Measurements from ENCODE around the gene IZUMO2. TPM values are rescaled to one million over a fixed set of nuclear protein-coding genes. Genes with fewer than 3 reads are reported as not detected.

The IZUMO2 gene
- total and polyA plus RNA-seq, 10 of the 15 experiments (the other 5 are each of a cell fraction or from before 2014, with no cell fraction given), result not detected

DNA sequence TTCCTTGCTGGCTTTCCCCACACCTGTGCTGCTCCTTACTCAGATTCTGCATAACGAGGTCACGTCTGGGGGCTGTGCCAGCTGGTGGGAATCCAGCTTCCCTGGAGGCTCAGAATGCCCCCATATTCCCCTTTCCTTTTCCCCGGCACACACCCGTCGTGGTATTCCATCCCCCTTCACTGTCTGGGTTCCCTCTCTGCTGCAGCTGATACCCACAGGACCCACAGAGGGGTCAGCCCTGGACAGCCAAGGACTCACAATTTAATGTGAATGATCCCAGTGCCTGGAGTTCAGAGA is 36.1 kb upstream of the IZUMO2 start:
- Histone ChIP-seq H4K20me1 (ENCODE audit: control insufficient read depth, insufficient read depth) (no peaks in the 10 kb centered on the region), H3K9me3 (replicated peaks; ENCODE audit: control insufficient read depth, insufficient read depth, low read length) (no peaks in the 10 kb centered on the region), H3K4me1 (ENCODE audit: control insufficient read depth, insufficient read depth, low read length) (no peaks in the 10 kb centered on the region), H2AFZ (ENCODE audit: control insufficient read depth, low read depth, low read length) (no peak overlapping the region), H3K79me2 (ENCODE audit: control insufficient read depth, insufficient read depth, low read length) (no peaks in the 10 kb centered on the region), H3K9ac (ENCODE audit: control insufficient read depth, insufficient read depth, low read length) (no peak overlapping the region), H3K4me2 (ENCODE audit: control insufficient read depth, insufficient read depth) (no peak overlapping the region), H3K4me3 (no peak overlapping the region), H3K36me3 (ENCODE audit: control insufficient read depth in 2 of 2, insufficient read depth in 2 of 2, low read length in 1 of 2) (no peaks in the 10 kb centered on the region), H3K27ac (ENCODE audit: control insufficient read depth, insufficient read depth) (no peak overlapping the region), H3K27me3 (replicated peaks in 1 of 2; ENCODE audit: control insufficient read depth in 2 of 2, insufficient read depth in 2 of 2, low read length in 1 of 2) (no peaks in the 10 kb centered on the region; a peak in 1 of 4 replicates)
- no peak for ATAC-seq
- RAD21 ChIA-PET (ENCODE audit: unreplicated experiment), result no interaction called here
- SMC1A ChIA-PET (ENCODE audit: uncharacterized antibody, unreplicated experiment), result interaction anchor here (0.6 to 1.2 kb wide), 3 partner anchors 9 to 52 kb away, joined by 3 to 4 read pairs (median 3); no protein-coding TSS in a partner anchor
- intact Hi-C loops (cut with micrococcal nuclease; ENCODE audit: unreplicated experiment) (no loop called here), in situ Hi-C loops (cut with MboI) (no loop called here)
- FAIRE-seq, result no peak
- 9% methylated on average over 5 of the region's 5 CpGs for WGBS (ENCODE audit: insufficient coverage, insufficient replicate concordance, low lambda C conversion rate, missing lambda C conversion rate)
- DNase-seq (ENCODE audit: low read depth, low spot score), result no peak
- POLR2A ChIA-PET, result interaction anchor here (0.6 kb wide), 1 partner anchor 48 kb away, joined by 3 read pairs; no protein-coding TSS in a partner anchor
- CTCF ChIA-PET, result interaction anchor here (0.9 to 1.9 kb wide), 7 partner anchors 9 to 1002 kb away, joined by 3 to 8 read pairs (median 3); no protein-coding TSS in a partner anchor
- no peak for TF ChIP-seq SUZ12 (IDR thresholded peaks at IDR 0.05; ENCODE audit: unreplicated experiment)
- TF ChIP-seq ESRRA (IDR thresholded peaks at IDR 0.05; ENCODE audit: low read length), result no peak
- no peak for TF ChIP-seq PKNOX1 (IDR thresholded peaks at IDR 0.05)
- TF ChIP-seq PML (IDR thresholded peaks at IDR 0.05; ENCODE audit: low read length), result no peak
- no peak for TF ChIP-seq NFIC (IDR thresholded peaks at IDR 0.05; ENCODE audit: low read depth, low read length)
- no peak for TF ChIP-seq ETV6 (conservative IDR thresholded peaks at IDR 0.05 in 1 of 2, IDR thresholded peaks at IDR 0.05 in 1 of 2; ENCODE audit: borderline replicate concordance in 1 of 2, low read depth in 1 of 2)
- TF ChIP-seq CTCF (IDR thresholded peaks at IDR 0.05 in 2 of 3, conservative IDR thresholded peaks at IDR 0.05 in 1 of 3; ENCODE audit: control insufficient read depth in 2 of 3, extremely low read depth in 1 of 3, insufficient read depth in 1 of 3, low read depth in 3 of 3, low read length in 3 of 3), result no peak
- TF ChIP-seq RELB (IDR thresholded peaks at IDR 0.05; ENCODE audit: low read depth), result no peak
- TF ChIP-seq CREM (IDR thresholded peaks at IDR 0.05; ENCODE audit: low read depth), result no peak
- TF ChIP-seq SMAD5 (IDR thresholded peaks at IDR 0.05; ENCODE audit: low read depth), result no peak
- no peak for TF ChIP-seq FOXM1 (IDR thresholded peaks at IDR 0.05; ENCODE audit: low read depth, low read length)
- TF ChIP-seq RFX5 (IDR thresholded peaks at IDR 0.05; ENCODE audit: low read depth, low read length), result no peak
- TF ChIP-seq, protein P1, sequence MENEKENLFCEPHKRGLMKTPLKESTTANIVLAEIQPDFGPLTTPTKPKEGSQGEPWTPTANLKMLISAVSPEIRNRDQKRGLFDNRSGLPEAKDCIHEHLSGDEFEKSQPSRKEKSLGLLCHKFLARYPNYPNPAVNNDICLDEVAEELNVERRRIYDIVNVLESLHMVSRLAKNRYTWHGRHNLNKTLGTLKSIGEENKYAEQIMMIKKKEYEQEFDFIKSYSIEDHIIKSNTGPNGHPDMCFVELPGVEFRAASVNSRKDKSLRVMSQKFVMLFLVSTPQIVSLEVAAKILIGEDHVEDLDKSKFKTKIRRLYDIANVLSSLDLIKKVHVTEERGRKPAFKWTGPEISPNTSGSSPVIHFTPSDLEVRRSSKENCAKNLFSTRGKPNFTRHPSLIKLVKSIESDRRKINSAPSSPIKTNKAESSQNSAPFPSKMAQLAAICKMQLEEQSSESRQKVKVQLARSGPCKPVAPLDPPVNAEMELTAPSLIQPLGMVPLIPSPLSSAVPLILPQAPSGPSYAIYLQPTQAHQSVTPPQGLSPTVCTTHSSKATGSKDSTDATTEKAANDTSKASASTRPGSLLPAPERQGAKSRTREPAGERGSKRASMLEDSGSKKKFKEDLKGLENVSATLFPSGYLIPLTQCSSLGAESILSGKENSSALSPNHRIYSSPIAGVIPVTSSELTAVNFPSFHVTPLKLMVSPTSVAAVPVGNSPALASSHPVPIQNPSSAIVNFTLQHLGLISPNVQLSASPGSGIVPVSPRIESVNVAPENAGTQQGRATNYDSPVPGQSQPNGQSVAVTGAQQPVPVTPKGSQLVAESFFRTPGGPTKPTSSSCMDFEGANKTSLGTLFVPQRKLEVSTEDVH (IDR thresholded peaks at IDR 0.05; ENCODE audit: low read depth, partially characterized antibody), result no peak
- BruUV-seq (replicated peaks), result no TSS peak

Measured in GM12878 (cell line).